WTC11 (cell line): ENCODE data around the gene FGR. TPM values are rescaled to one million over a fixed set of nuclear protein-coding genes. Genes with fewer than 3 reads are reported as not detected.

Source experiments
- ATAC-seq: fragments of 200-7000 bp; cut with Tn5 transposase; 2 replicates; pipeline ENCODE4 v1.10.0; 2021; ENCODE audit warnings: mild to moderate bottlenecking, moderate library complexity
- CTCF ChIA-PET: fragments of 300-600 bp; sonication (Branson Sonifier 250); formaldehyde crosslinking; loops from one replicate; lab custom pipeline; 2021; ENCODE audit warnings: antibody characterized with exemption; lab: Charles Lee
- POLR2A ChIA-PET: fragments of 350-600 bp; sonication (Branson Sonifier 250); formaldehyde crosslinking; loops from one replicate; lab custom pipeline; 2021; ENCODE audit warnings: antibody characterized with exemption; lab: Charles Lee
- DNase-seq: peaks from one replicate; pipeline ENCODE4 v3.0.0; 2021; ENCODE audit warnings: low spot score
- H3K27ac Mint-ChIP-seq: 2 replicates; pipeline ENCODE4 v1.8.0; 2021; ENCODE audit warnings: mixed read lengths
- H3K27me3 Mint-ChIP-seq: 2 replicates; pipeline ENCODE4 v1.8.0; 2021; ENCODE audit warnings: low read depth, mild to moderate bottlenecking, moderate library complexity, mixed read lengths
- H3K36me3 Mint-ChIP-seq: 2 replicates; pipeline ENCODE4 v1.8.0; 2021; ENCODE audit warnings: mixed read lengths
- H3K4me1 Mint-ChIP-seq: 2 replicates; pipeline ENCODE4 v1.8.0; 2022; ENCODE audit warnings: mixed read lengths
- H3K4me3 Mint-ChIP-seq: 2 replicates; pipeline ENCODE4 v1.8.0; 2021; ENCODE audit warnings: mild to moderate bottlenecking, moderate library complexity, mixed read lengths
- H3K9me3 Mint-ChIP-seq: 2 replicates; pipeline ENCODE4 v1.8.0; 2021; ENCODE audit warnings: mixed read lengths
- FOXK1 ChIP-seq: sonication (generic); formaldehyde crosslinking; IDR thresholded peaks from 2 replicates; pipeline ENCODE4 v1.8.0; 2022; ENCODE audit warnings: mild to moderate bottlenecking, moderate library complexity, missing genetic modification reagents
- HMGA2 ChIP-seq: fragments of 250-450 bp; sonication (Bioruptor Pico); IDR thresholded peaks from 2 replicates; pipeline ENCODE4 v1.4.0; 2021; ENCODE audit warnings: mild to moderate bottlenecking, moderate library complexity
- OVOL2 ChIP-seq: fragments of 250-450 bp; sonication (Bioruptor Pico); IDR thresholded peaks from 2 replicates; pipeline ENCODE4 v1.9.0; 2021; ENCODE audit warnings: mild to moderate bottlenecking, borderline replicate concordance
- SMAD4 ChIP-seq: sonication (generic); formaldehyde crosslinking; IDR thresholded peaks from 2 replicates; pipeline ENCODE4 v1.8.0; 2022; ENCODE audit warnings: mild to moderate bottlenecking, missing genetic modification reagents
- TCF7 ChIP-seq: sonication (generic); formaldehyde crosslinking; IDR thresholded peaks from 2 replicates; pipeline ENCODE4 v1.8.0; 2022; ENCODE audit warnings: mild to moderate bottlenecking, low read depth, missing genetic modification reagents, moderate library complexity
- ZNF396 ChIP-seq: fragments of 250-450 bp; sonication (Bioruptor Pico); IDR thresholded peaks from 2 replicates; pipeline ENCODE4 v1.8.0; 2021; ENCODE audit warnings: mild to moderate bottlenecking, moderate library complexity, borderline replicate concordance
- ZNF416 ChIP-seq: fragments of 250-450 bp; sonication (Bioruptor Pico); IDR thresholded peaks from 2 replicates; pipeline ENCODE4 v1.9.0; 2021; ENCODE audit warnings: mild to moderate bottlenecking, inconsistent platforms
- total RNA-seq: library from RNA; stranded (reverse); gene quantifications from 3 replicates; pipeline ENCODE4 v1.2.3, GENCODE V29; 2021
- TF ChIP-seq, protein P1 (sequence below): fragments of 250-450 bp; sonication (Bioruptor Pico); IDR thresholded peaks from 2 replicates; pipeline ENCODE4 v1.9.0; 2021; ENCODE audit warnings: mild to moderate bottlenecking, borderline replicate concordance
- TF ChIP-seq, protein P2 (sequence below): fragments of 250-450 bp; sonication (Bioruptor Pico); conservative IDR thresholded peaks from 2 replicates; pipeline ENCODE4 v1.9.0; 2021; ENCODE audit warnings: mild to moderate bottlenecking
- TF ChIP-seq, protein P3 (sequence below): sonication (generic); formaldehyde crosslinking; IDR thresholded peaks from 2 replicates; pipeline ENCODE4 v1.8.1; 2022; ENCODE audit warnings: mild to moderate bottlenecking, moderate library complexity, missing genetic modification reagents
- TF ChIP-seq, protein P4 (sequence below): sonication (generic); formaldehyde crosslinking; IDR thresholded peaks from 2 replicates; pipeline ENCODE4 v1.8.0; 2022; ENCODE audit warnings: mild to moderate bottlenecking, missing genetic modification reagents
- TF ChIP-seq, protein P5 (sequence below): sonication (generic); formaldehyde crosslinking; IDR thresholded peaks from 2 replicates; pipeline ENCODE4 v1.8.1; 2023; ENCODE audit warnings: mild to moderate bottlenecking, missing genetic modification reagents, moderate library complexity

Gene FGR
- total RNA-seq, 1 experiment from 2014 or later: 0.77 TPM

DNA sequence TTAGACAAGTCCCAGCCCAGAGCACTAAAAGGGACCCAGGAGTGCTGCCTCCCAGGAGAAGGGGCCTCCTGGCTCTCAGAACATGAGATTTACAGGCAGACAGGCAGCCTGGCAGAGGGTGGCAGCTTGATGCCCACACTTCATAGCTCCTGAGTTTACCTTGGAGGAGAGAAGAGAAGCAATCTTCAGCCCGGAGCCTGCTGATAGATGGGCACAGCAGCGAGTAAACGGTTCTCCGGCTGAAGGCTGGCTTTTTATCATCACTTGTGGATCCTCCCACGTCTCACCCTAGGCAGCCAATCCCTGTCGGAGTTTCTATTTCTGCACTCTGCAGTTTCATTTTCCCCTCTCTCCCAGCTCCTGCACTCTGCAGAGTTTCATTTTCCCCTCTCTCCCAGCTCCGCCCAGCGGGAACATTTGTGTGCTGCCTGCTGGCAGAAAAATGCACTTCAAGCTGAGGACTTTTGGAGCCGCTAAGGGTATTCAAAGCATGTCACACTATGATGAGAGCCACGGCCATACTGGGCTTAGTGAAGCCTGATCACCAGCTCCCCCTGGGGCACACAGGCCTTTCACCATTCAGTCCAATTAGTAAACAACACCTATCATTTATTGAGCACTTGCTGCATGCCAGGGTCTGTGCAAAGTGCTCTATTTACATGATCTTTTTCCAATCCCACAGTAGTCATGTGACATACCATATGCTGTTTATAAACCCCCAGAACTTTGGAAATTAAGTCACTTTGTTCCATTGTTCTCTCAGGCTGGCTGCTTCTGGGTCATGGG lies 37.2 kb upstream of the FGR start, which contains the start of gene IFI6:
Gene IFI6 (minus strand): TSS at position 229 of the 786 bp plus-strand sequence. CDS start 2,878 bp downstream, outside the sequence.
- Mint-ChIP-seq H3K4me1 (peaks cover 12% of the 10 kb centered on the region), H3K27ac (peak within 1 kb of the TSS; percentile 94), H3K27me3 (peaks cover 19% of the 10 kb centered on the region), H3K4me3 (peak within 1 kb of the TSS; percentile 75), H3K9me3 (no peaks in the 10 kb centered on the region), H3K36me3 (no peaks in the 10 kb centered on the region)
- CTCF ChIA-PET: interaction anchor here (0.6 to 4.1 kb wide), 24 partner anchors 9 to 376 kb away, joined by 3 to 83 read pairs (median 4); partner anchors contain the start of genes FAM76A and STX12
- DNase-seq: peak; percentile 60
- POLR2A ChIA-PET: interaction anchor here (0.6 to 1.5 kb wide), 3 partner anchors 53 to 174 kb away, joined by 3 to 6 read pairs (median 3); partner anchors contain the start of gene STX12
- no peak for TF ChIP-seq HMGA2 (CRISPR knock-in tag)
- peak; percentile 54; the same call in 1 of the 2 replicates for TF ChIP-seq FOXK1 (CRISPR knock-in tag)
- peak; percentile 84 for ATAC-seq

DNA sequence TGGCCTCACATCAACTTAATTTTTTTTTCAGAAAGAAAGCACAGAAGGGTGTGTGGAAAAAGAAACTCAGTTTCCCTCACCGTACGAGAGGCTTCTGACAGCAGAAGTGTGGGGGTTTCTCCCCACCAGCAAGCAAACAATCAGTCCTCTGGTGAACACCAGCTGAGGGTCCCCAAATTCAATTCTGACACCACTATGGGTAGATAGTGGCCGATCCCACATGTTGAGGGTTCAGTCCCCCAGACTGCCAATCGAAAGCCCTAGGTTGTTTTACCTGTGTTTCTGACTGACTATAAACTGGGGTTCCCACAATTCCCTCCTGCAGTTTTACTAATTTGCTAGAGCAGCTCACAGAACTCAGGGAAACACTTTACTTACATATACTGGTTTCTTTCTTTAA lies 34.9 kb upstream of the FGR start:
- Mint-ChIP-seq H3K4me3 (no peak overlapping the region), H3K9me3 (no peaks in the 10 kb centered on the region)
- TF ChIP-seq OVOL2 (CRISPR knock-in tag) (no peak), ZNF396 (CRISPR knock-in tag) (no peak), TCF7 (CRISPR knock-in tag) (no peak), SMAD4 (CRISPR knock-in tag) (no peak), ZNF416 (no peak)
- TF ChIP-seq, protein P1, sequence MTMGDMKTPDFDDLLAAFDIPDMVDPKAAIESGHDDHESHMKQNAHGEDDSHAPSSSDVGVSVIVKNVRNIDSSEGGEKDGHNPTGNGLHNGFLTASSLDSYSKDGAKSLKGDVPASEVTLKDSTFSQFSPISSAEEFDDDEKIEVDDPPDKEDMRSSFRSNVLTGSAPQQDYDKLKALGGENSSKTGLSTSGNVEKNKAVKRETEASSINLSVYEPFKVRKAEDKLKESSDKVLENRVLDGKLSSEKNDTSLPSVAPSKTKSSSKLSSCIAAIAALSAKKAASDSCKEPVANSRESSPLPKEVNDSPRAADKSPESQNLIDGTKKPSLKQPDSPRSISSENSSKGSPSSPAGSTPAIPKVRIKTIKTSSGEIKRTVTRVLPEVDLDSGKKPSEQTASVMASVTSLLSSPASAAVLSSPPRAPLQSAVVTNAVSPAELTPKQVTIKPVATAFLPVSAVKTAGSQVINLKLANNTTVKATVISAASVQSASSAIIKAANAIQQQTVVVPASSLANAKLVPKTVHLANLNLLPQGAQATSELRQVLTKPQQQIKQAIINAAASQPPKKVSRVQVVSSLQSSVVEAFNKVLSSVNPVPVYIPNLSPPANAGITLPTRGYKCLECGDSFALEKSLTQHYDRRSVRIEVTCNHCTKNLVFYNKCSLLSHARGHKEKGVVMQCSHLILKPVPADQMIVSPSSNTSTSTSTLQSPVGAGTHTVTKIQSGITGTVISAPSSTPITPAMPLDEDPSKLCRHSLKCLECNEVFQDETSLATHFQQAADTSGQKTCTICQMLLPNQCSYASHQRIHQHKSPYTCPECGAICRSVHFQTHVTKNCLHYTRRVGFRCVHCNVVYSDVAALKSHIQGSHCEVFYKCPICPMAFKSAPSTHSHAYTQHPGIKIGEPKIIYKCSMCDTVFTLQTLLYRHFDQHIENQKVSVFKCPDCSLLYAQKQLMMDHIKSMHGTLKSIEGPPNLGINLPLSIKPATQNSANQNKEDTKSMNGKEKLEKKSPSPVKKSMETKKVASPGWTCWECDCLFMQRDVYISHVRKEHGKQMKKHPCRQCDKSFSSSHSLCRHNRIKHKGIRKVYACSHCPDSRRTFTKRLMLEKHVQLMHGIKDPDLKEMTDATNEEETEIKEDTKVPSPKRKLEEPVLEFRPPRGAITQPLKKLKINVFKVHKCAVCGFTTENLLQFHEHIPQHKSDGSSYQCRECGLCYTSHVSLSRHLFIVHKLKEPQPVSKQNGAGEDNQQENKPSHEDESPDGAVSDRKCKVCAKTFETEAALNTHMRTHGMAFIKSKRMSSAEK (CRISPR knock-in tag): no peak
- TF ChIP-seq, protein P2, sequence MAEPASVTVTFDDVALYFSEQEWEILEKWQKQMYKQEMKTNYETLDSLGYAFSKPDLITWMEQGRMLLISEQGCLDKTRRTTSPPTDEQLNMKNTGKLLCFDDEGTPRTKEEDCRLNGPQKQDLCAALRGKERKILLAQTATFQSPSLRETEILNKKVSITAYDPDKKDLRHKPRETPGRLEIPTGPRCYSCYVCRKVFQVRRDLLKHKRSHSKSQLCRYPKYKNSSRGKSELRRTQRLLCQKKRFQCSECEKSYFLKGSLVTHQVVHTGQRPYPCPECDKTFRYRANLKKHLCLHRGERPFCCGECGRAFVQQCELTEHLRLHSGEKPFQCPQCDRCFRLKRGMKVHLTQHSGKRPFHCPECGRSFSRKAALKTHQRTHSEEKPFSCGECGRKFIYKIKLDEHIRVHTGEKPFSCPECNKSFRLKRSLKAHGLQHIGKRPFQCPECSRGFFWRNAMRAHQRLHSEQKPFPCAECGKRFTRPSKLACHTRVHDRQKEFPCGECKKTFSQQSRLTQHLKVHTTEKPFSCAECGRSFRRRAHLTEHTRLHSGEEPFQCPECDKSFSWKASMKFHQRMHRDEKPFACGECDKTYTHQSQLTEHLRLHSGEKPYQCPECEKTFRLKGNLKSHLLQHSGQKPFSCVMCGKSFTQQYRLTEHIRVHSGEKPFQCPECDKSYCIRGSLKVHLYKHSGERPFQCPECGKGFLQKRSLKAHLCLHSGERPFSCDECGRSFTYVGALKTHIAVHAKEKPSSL (CRISPR knock-in tag): no peak
- TF ChIP-seq, protein P3, sequence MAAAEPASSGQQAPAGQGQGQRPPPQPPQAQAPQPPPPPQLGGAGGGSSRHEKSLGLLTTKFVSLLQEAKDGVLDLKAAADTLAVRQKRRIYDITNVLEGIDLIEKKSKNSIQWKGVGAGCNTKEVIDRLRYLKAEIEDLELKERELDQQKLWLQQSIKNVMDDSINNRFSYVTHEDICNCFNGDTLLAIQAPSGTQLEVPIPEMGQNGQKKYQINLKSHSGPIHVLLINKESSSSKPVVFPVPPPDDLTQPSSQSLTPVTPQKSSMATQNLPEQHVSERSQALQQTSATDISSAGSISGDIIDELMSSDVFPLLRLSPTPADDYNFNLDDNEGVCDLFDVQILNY (CRISPR knock-in tag): no peak
- TF ChIP-seq, protein P4, sequence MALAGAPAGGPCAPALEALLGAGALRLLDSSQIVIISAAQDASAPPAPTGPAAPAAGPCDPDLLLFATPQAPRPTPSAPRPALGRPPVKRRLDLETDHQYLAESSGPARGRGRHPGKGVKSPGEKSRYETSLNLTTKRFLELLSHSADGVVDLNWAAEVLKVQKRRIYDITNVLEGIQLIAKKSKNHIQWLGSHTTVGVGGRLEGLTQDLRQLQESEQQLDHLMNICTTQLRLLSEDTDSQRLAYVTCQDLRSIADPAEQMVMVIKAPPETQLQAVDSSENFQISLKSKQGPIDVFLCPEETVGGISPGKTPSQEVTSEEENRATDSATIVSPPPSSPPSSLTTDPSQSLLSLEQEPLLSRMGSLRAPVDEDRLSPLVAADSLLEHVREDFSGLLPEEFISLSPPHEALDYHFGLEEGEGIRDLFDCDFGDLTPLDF (CRISPR knock-in tag): no peak
- TF ChIP-seq, protein P5, sequence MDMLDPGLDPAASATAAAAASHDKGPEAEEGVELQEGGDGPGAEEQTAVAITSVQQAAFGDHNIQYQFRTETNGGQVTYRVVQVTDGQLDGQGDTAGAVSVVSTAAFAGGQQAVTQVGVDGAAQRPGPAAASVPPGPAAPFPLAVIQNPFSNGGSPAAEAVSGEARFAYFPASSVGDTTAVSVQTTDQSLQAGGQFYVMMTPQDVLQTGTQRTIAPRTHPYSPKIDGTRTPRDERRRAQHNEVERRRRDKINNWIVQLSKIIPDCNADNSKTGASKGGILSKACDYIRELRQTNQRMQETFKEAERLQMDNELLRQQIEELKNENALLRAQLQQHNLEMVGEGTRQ (CRISPR knock-in tag): no peak
- TF ChIP-seq, all 79 proteins: peak for 0
- CTCF ChIA-PET: interaction anchor here (0.6 to 10.1 kb wide), 84 partner anchors 9 to 373 kb away, joined by 3 to 367 read pairs (median 4); partner anchors contain the start of genes AHDC1, CD164L2, FAM76A and PPP1R8
- peaks cover 19% of the 10 kb centered on the region for H3K27me3 Mint-ChIP-seq
- no peaks in the 10 kb centered on the region for H3K36me3 Mint-ChIP-seq
- POLR2A ChIA-PET: interaction anchor here (1.1 kb wide), 1 partner anchor 103 kb away, joined by 3 read pairs; the partner anchor contains the start of gene STX12
- H3K27ac Mint-ChIP-seq: no peak overlapping the region
- peaks cover 12% of the 10 kb centered on the region for H3K4me1 Mint-ChIP-seq
- ATAC-seq (no peak), DNase-seq (no peak)
